Neural cell (in vitro differentiated cells): Measurements from ENCODE around the gene ROM1.

Source experiments
- CTCF ChIP-seq: fragments of 450-650 bp; IDR thresholded peaks from 2 replicates; pipeline ENCODE4 v1.5.1; 2014; ENCODE audit warnings: antibody characterized with exemption, mild to moderate bottlenecking, moderate library complexity; ENCODE audit not compliant: poor library complexity, severe bottlenecking
- EP300 ChIP-seq: fragments of 450-650 bp; conservative IDR thresholded peaks from 2 replicates; pipeline ENCODE4 v1.6.1; 2014; ENCODE audit warnings: antibody characterized with exemption, mild to moderate bottlenecking, moderate library complexity; ENCODE audit not compliant: poor library complexity, severe bottlenecking
- EZH2 ChIP-seq: fragments of 200-600, 300-800 bp; shearing (Covaris generic), sonication (generic); IDR thresholded peaks from 2 replicates; pipeline ENCODE4 v1.6.1; 2014; ENCODE audit warnings: antibody characterized with exemption, low read length, borderline replicate concordance, mild to moderate bottlenecking; ENCODE audit not compliant: insufficient read depth, poor library complexity, severe bottlenecking
- MXI1 ChIP-seq: fragments of 450-650 bp; conservative IDR thresholded peaks from 2 replicates; pipeline ENCODE4 v1.6.1; 2014; ENCODE audit warnings: antibody characterized with exemption, mild to moderate bottlenecking; ENCODE audit not compliant: poor library complexity, severe bottlenecking
- POLR2AphosphoS5 ChIP-seq: IDR thresholded peaks from 2 replicates; pipeline ENCODE4 v1.6.1; 2012
- RAD21 ChIP-seq: fragments of 450-650 bp; conservative IDR thresholded peaks from 2 replicates; pipeline ENCODE4 v1.6.1; 2014; ENCODE audit warnings: antibody characterized with exemption, mild to moderate bottlenecking, moderate library complexity
- REST ChIP-seq: IDR thresholded peaks from 2 replicates; pipeline ENCODE4 v1.6.1; 2012; ENCODE audit warnings: borderline replicate concordance
- TAF1 ChIP-seq: IDR thresholded peaks from 2 replicates; pipeline ENCODE4 v1.6.1; 2012; ENCODE audit warnings: low read depth

- no peak for TF ChIP-seq EP300
- TF ChIP-seq CTCF, result no peak
- TF ChIP-seq POLR2AphosphoS5, result no peak
- no peak for TF ChIP-seq EZH2
- no peak for TF ChIP-seq TAF1
- no peak for TF ChIP-seq MXI1
- no peak for TF ChIP-seq REST
- no peak for TF ChIP-seq RAD21
Observed at GRCh38 chr11:62610403-62610802, 2.7 kb upstream of the ROM1 start.
